Astrocyte of the cerebellum (primary cell): ENCODE measurements around the gene PSD.

Experiments
- DNase-seq: peaks from one replicate; pipeline ENCODE4 v3.0.0-alpha.2; 2011; ENCODE audit warnings: low read depth
- H3K4me3 ChIP-seq: 2 replicates; pipeline ENCODE4 v1.5.1; 2011; ENCODE audit warnings: mild to moderate bottlenecking, low read depth, low read length, moderate library complexity
- CTCF ChIP-seq: IDR thresholded peaks from 2 replicates; pipeline ENCODE4 v1.5.1; 2012; ENCODE audit warnings: low read length, low read depth, moderate library complexity, mild to moderate bottlenecking; ENCODE audit errors: missing control alignments
- in situ Hi-C: cut with HindIII; loops from 2 replicates; pipeline ENCODE4 v1.10.0; 2017; ENCODE audit warnings: low sequenced_read_pairs

PSD gene

DNA sequence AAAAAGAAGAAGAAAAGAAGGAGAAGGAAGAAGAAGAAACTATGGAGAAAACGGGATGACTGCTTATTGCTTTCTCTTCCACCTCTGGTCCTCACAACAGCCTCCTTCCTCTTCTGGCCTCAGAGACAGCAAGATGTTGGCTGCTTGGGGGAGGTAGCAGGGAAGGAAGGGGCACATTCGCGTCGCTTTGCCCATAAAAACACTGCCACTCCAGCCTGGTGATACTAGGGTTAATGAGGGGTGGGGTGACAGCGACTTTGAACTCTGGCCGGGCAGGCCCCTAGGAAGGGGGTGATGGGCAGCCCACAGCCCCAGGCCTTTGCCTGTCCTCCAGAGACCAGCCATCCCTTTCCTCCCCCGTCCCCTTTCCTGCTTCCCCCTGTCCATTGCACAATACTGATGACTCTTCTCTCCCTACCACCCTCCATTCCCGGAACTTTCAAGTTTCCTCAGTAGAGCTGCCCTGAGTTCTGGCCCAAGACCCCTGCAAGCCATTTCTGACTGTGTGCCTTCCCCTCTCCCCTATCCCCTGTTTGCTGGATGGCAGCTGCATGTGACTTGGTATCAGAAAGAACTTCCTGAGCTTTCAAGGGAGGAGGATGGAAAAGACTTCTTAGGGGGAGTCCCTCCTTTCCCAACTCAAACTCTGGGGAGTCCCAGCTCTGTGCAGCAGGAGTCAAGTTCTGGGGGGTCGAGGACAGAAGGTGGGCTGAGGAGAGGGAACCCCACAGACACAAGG is 16.0 kb upstream of the PSD start:
- in situ Hi-C loops = no loop called here
- DNase-seq = no peak
- no peak for TF ChIP-seq CTCF

GRCh38 chr10:102433619-102434046 is 15.0 kb upstream of the PSD start:
- H3K4me3 ChIP-seq = no peak overlapping the region
- in situ Hi-C loops = no loop called here
- no peak for TF ChIP-seq CTCF
- DNase-seq = no peak

More for the DNA sequence above, 16.0 kb upstream of the PSD start:
- H3K4me3 ChIP-seq = no peak overlapping the region

DNA sequence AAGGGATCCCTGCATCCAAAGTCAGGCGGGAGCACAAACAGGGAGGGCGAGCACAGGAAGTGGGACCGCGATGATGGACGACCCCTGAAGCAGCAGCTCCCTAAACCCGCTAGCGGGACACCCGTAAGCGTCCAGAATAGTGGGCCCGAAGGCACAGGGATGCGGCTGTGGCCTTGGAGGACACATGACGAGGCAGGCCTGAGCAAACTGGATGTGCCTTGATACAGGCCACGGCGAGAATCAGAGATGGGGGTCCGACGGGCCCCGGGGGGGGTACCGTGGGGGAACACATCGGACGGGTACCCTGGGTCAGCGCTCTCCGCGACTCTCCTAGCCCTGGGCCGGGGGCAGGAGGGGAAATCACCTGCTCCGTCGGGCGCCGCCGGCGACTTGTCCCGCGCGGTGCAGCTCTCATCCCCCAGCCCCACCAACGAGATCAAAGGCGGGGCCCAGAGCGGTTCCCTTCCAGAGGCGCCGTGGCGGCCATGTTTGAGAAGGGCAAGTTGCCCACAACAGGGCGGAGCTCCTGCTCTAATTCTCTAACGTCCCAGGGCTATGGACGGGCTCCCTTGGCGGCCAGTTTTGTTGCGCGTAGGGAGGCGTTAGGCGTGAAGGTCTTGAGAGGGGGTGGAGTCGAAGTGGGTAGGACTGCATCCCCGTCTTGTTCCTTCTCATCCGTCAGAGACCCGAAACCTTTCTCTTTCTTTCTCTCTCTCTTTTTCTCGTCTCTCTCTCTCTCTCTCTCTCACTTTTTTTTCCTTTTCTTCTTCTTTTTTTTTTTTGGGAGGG is 13.8 kb upstream of the PSD start, which contains the start of gene CUEDC2:
Gene CUEDC2 (minus strand): TSS at position 413 of the 789 bp plus-strand sequence. CDS start 7,386 bp downstream, outside the sequence.
- DNase-seq = peak; percentile 92
- no peak for TF ChIP-seq CTCF
- H3K4me3 ChIP-seq = peak within 1 kb of the TSS; percentile 91
- in situ Hi-C loops = no loop called here

DNA sequence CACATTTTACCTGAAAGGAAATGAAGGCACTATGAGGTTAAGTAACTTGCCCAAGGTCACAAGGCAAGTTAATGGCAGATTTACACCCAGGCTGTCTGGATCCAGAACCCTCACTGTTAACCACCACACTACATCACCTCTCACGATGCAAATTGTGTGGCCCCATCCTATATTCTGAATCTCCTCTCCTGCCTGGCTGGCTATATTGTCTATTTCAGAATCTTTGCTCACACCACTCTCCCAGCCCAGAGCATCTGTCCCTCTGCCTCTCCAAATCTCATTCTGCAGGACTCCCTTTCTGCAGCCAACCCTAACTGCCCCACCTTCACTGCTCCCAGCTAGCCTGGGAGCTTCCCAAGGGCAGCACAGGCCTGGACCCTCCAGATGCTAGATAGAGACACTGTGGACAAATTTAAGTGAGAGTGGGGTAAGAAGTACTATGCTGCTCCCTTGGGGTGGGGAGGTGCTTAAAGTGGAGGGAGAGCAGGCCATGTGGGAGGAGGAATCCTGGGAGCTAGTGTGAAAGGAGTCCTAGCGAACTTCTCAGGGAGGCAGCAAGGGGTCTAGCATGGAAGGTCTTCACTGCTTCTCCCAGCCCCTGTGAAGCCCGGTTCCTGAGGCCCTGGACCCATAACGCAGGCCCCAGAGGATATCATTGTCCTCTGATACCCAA is 13.0 kb upstream of the PSD start:
- TF ChIP-seq CTCF = peak; percentile 1
- in situ Hi-C loops = no loop called here
- DNase-seq = no peak
- peak overlapping the region; percentile 91 for H3K4me3 ChIP-seq

- H3K4me3 ChIP-seq = no peak overlapping the region
- no peak for DNase-seq
- in situ Hi-C loops = no loop called here
- TF ChIP-seq CTCF = no peak
Observed at GRCh38 chr10:102429468-102429867, 10.9 kb upstream of the PSD start.

GRCh38 chr10:102426803-102427287 is 8.3 kb upstream of the PSD start:
- in situ Hi-C loops = no loop called here
- no peak for DNase-seq

More at GRCh38 chr10:102426803-102427287, 8.3 kb upstream of the PSD start:
- H3K4me3 ChIP-seq = no peak overlapping the region
- no peak for TF ChIP-seq CTCF
